ENCODE results near the gene ZNF548. TPM values are rescaled to one million over a fixed set of nuclear protein-coding genes. Genes with fewer than 3 reads are reported as not detected.

ZNF548 gene
- 10 to 100 TPM in 1 of 4 donors, 1 to 10 TPM in 3; 2.2 to 25.2 (median 4.3) TPM for polyA plus RNA-seq
- long read RNA-seq, donor 1, transcript ZNF548-201 (4 exons, 2,115 nt), result major isoform, 5 of 7 reads
- long read RNA-seq, donor 1, partial matches to known transcripts, result 0 of 7 reads
- long read RNA-seq, donor 1, other reads (novel, unspliced or antisense), result 0 of 7 reads
- long read RNA-seq, donor 2, partial matches to known transcripts, result 0 of 1 reads
- long read RNA-seq, donor 2, other reads (novel, unspliced or antisense), result 0 of 1 reads
- long read RNA-seq, donor 3, partial matches to known transcripts, result 0 of 1 reads
- long read RNA-seq, donor 3, other reads (novel, unspliced or antisense), result 0 of 1 reads
- long read RNA-seq, donor 4, result 0 reads
- long read RNA-seq, donor 5, partial matches to known transcripts, result 0 of 2 reads
- long read RNA-seq, donor 5, other reads (novel, unspliced or antisense), result 0 of 2 reads
- long read RNA-seq, donor 6, transcript ZNF548-201 (4 exons, 2,115 nt), result major isoform, 5 of 7 reads
- long read RNA-seq, donor 6, partial matches to known transcripts, result 0 of 7 reads
- long read RNA-seq, donor 6, other reads (novel, unspliced or antisense), result 0 of 7 reads
- long read RNA-seq, donor 7, partial matches to known transcripts, result 0 of 2 reads
- long read RNA-seq, donor 7, other reads (novel, unspliced or antisense), result 0 of 2 reads
- long read RNA-seq, donor 8, result 0 reads
- long read RNA-seq, donor 9, partial matches to known transcripts, result 0 of 1 reads
- long read RNA-seq, donor 9, other reads (novel, unspliced or antisense), result 0 of 1 reads
- long read RNA-seq, donor 10, transcript ZNF548-201 (4 exons, 2,115 nt), result major isoform, 5 of 6 reads
- long read RNA-seq, donor 10, partial matches to known transcripts, result 0 of 6 reads
- long read RNA-seq, donor 10, other reads (novel, unspliced or antisense), result 0 of 6 reads

GRCh38 chr19:57389730-57390598, at the start of gene ZNF548:
ZNF548 (plus strand) TSS chr19:57389854; CDS start chr19:57390100, 246 bp downstream.
- H3K27ac ChIP-seq (ENCODE audit: low read depth in 1 of 3, low read length in 2 of 3), result peak within 1 kb of the TSS; percentile 51 to 96 (median 90)
- no peaks in the 10 kb centered on the region for H3K27me3 ChIP-seq (ENCODE audit: control insufficient read depth in 3 of 3, insufficient read depth in 3 of 3, low read length in 3 of 3)
- peaks cover 0 to 18% of the 10 kb centered on the region in 2 donors for H3K9me3 ChIP-seq (ENCODE audit: control insufficient read depth in 2 of 2, insufficient read depth in 1 of 2, low read depth in 1 of 2, low read length in 1 of 2)
- H3K4me1 ChIP-seq (ENCODE audit: control insufficient read depth in 3 of 3, insufficient read depth in 2 of 3, low read depth in 1 of 3, low read length in 2 of 3), result peaks cover 0 to 4% (median 0%) of the 10 kb centered on the region in 3 donors
- DNase-seq (peak; percentile 96 to 99), FAIRE-seq (no peak)
- 1% methylated on average over 50 of the region's 50 CpGs for WGBS, 3 donors
- peaks cover 0 to 16% (median 5%) of the 10 kb centered on the region in 3 donors for H3K36me3 ChIP-seq (ENCODE audit: control insufficient read depth in 3 of 3, insufficient read depth in 2 of 3, low read depth in 1 of 3, low read length in 3 of 3)
- H3K4me3 ChIP-seq (ENCODE audit: low read depth in 1 of 3, low read length in 3 of 3), result peak within 1 kb of the TSS; percentile 61 to 89 (median 73)

- Histone ChIP-seq H3K27me3 (ENCODE audit: control insufficient read depth in 3 of 3, insufficient read depth in 3 of 3, low read length in 3 of 3) (peaks cover 0 to 5% (median 0%) of the 10 kb centered on the region in 3 donors), H3K4me3 (ENCODE audit: low read depth in 1 of 3, low read length in 3 of 3) (no peak overlapping the region), H3K27ac (ENCODE audit: low read depth in 1 of 3, low read length in 2 of 3) (no peak overlapping the region), H3K36me3 (ENCODE audit: control insufficient read depth in 3 of 3, insufficient read depth in 2 of 3, low read depth in 1 of 3, low read length in 3 of 3) (no peaks in the 10 kb centered on the region), H3K9me3 (ENCODE audit: control insufficient read depth in 2 of 2, insufficient read depth in 1 of 2, low read depth in 1 of 2, low read length in 1 of 2) (no peaks in the 10 kb centered on the region), H3K4me1 (ENCODE audit: control insufficient read depth in 3 of 3, insufficient read depth in 2 of 3, low read depth in 1 of 3, low read length in 2 of 3) (no peaks in the 10 kb centered on the region)
- no peak for DNase-seq
- WGBS, 3 donors, result 72 to 80% (median 73%) methylated on average over 6 of the region's 6 CpGs
- no peak for FAIRE-seq
Observed at GRCh38 chr19:57342582-57342981, 47.1 kb upstream of the ZNF548 start.

GRCh38 chr19:57348136-57348535, 41.5 kb upstream of the ZNF548 start:
- no peak for DNase-seq
- 65 to 69% (median 68%) methylated on average over 3 of the region's 3 CpGs for WGBS, 3 donors
- peaks cover 0 to 5% (median 0%) of the 10 kb centered on the region in 3 donors for H3K27me3 ChIP-seq (ENCODE audit: control insufficient read depth in 3 of 3, insufficient read depth in 3 of 3, low read length in 3 of 3)
- no peaks in the 10 kb centered on the region for H3K9me3 ChIP-seq (ENCODE audit: control insufficient read depth in 2 of 2, insufficient read depth in 1 of 2, low read depth in 1 of 2, low read length in 1 of 2)
- H3K4me3 ChIP-seq (ENCODE audit: low read depth in 1 of 3, low read length in 3 of 3), result no peak overlapping the region
- FAIRE-seq, result no peak
- H3K36me3 ChIP-seq (ENCODE audit: control insufficient read depth in 3 of 3, insufficient read depth in 2 of 3, low read depth in 1 of 3, low read length in 3 of 3), result peaks cover 0 to 2% (median 0%) of the 10 kb centered on the region in 3 donors
- peaks cover 2 to 10% (median 3%) of the 10 kb centered on the region in 3 donors for H3K4me1 ChIP-seq (ENCODE audit: control insufficient read depth in 3 of 3, insufficient read depth in 2 of 3, low read depth in 1 of 3, low read length in 2 of 3)
- no peak overlapping the region for H3K27ac ChIP-seq (ENCODE audit: low read depth in 1 of 3, low read length in 2 of 3)

GRCh38 chr19:57350877-57351805, 38.5 kb upstream of the ZNF548 start, which contains the start of gene ZNF304:
ZNF304 (plus strand) TSS chr19:57351271; CDS start chr19:57351665, 394 bp downstream.
- 2 to 5% (median 4%) methylated on average over 57 of the region's 57 CpGs for WGBS, 3 donors
- Histone ChIP-seq H3K4me1 (ENCODE audit: control insufficient read depth in 3 of 3, insufficient read depth in 2 of 3, low read depth in 1 of 3, low read length in 2 of 3) (peaks cover 2 to 10% (median 3%) of the 10 kb centered on the region in 3 donors), H3K36me3 (ENCODE audit: control insufficient read depth in 3 of 3, insufficient read depth in 2 of 3, low read depth in 1 of 3, low read length in 3 of 3) (peaks cover 6 to 29% (median 18%) of the 10 kb centered on the region in 3 donors), H3K4me3 (ENCODE audit: low read depth in 1 of 3, low read length in 3 of 3) (peak within 1 kb of the TSS; percentile 66 to 100 (median 74)), H3K9me3 (ENCODE audit: control insufficient read depth in 2 of 2, insufficient read depth in 1 of 2, low read depth in 1 of 2, low read length in 1 of 2) (no peaks in the 10 kb centered on the region), H3K27me3 (ENCODE audit: control insufficient read depth in 3 of 3, insufficient read depth in 3 of 3, low read length in 3 of 3) (peaks cover 0 to 3% (median 0%) of the 10 kb centered on the region in 3 donors), H3K27ac (ENCODE audit: low read depth in 1 of 3, low read length in 2 of 3) (peak within 1 kb of the TSS; percentile 8 to 87 (median 84))
- DNase-seq (peak; percentile 95 to 97), FAIRE-seq (no peak)

DNA sequence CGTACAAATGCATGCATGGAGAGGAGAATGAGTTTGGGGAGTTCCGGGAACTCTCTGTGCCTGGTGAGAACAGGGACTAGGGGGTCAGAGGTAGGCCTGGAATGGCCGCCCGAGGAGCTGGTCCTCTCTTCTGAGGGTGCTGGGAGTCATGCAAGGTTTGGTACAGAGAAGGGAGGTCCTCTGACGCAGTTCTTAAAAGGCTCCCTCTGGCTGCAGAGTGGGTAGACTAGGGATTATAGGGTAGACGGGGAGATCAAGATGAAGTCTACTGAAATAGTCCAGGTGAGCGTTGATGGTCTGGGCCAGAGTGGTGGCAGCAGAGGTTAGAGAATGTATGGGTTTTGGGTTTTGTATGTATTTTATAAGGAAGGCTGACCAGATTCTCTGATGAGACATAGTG, 37.8 kb upstream of the ZNF548 start:
- Histone ChIP-seq H3K27me3 (ENCODE audit: control insufficient read depth in 3 of 3, insufficient read depth in 3 of 3, low read length in 3 of 3) (peaks cover 0 to 1% (median 0%) of the 10 kb centered on the region in 3 donors), H3K4me1 (ENCODE audit: control insufficient read depth in 3 of 3, insufficient read depth in 2 of 3, low read depth in 1 of 3, low read length in 2 of 3) (peaks cover 2 to 10% (median 3%) of the 10 kb centered on the region in 3 donors), H3K9me3 (ENCODE audit: control insufficient read depth in 2 of 2, insufficient read depth in 1 of 2, low read depth in 1 of 2, low read length in 1 of 2) (no peaks in the 10 kb centered on the region), H3K27ac (ENCODE audit: low read depth in 1 of 3, low read length in 2 of 3) (peak overlapping the region in 1 of 3 donors; percentile 84), H3K4me3 (ENCODE audit: low read depth in 1 of 3, low read length in 3 of 3) (peak overlapping the region in 2 of 3 donors; percentile 66 to 100), H3K36me3 (ENCODE audit: control insufficient read depth in 3 of 3, insufficient read depth in 2 of 3, low read depth in 1 of 3, low read length in 3 of 3) (peaks cover 6 to 34% (median 25%) of the 10 kb centered on the region in 3 donors)
- FAIRE-seq (no peak), DNase-seq (no peak)
- WGBS, 3 donors, result 24 to 32% (median 25%) methylated on average over 7 of the region's 7 CpGs

- peaks cover 6 to 41% (median 29%) of the 10 kb centered on the region in 3 donors for H3K36me3 ChIP-seq (ENCODE audit: control insufficient read depth in 3 of 3, insufficient read depth in 2 of 3, low read depth in 1 of 3, low read length in 3 of 3)
- FAIRE-seq (no peak), DNase-seq (no peak)
- no peak overlapping the region for H3K27ac ChIP-seq (ENCODE audit: low read depth in 1 of 3, low read length in 2 of 3)
- H3K9me3 ChIP-seq (ENCODE audit: control insufficient read depth in 2 of 2, insufficient read depth in 1 of 2, low read depth in 1 of 2, low read length in 1 of 2), result peaks cover 0 to 2% of the 10 kb centered on the region in 2 donors
- 83 to 96% (median 91%) methylated on average over 4 of the region's 4 CpGs for WGBS, 3 donors
- peaks cover 2 to 10% (median 3%) of the 10 kb centered on the region in 3 donors for H3K4me1 ChIP-seq (ENCODE audit: control insufficient read depth in 3 of 3, insufficient read depth in 2 of 3, low read depth in 1 of 3, low read length in 2 of 3)
- H3K4me3 ChIP-seq (ENCODE audit: low read depth in 1 of 3, low read length in 3 of 3), result no peak overlapping the region
- no peaks in the 10 kb centered on the region for H3K27me3 ChIP-seq (ENCODE audit: control insufficient read depth in 3 of 3, insufficient read depth in 3 of 3, low read length in 3 of 3)
Observed at GRCh38 chr19:57355916-57356315, 33.7 kb upstream of the ZNF548 start.

DNA sequence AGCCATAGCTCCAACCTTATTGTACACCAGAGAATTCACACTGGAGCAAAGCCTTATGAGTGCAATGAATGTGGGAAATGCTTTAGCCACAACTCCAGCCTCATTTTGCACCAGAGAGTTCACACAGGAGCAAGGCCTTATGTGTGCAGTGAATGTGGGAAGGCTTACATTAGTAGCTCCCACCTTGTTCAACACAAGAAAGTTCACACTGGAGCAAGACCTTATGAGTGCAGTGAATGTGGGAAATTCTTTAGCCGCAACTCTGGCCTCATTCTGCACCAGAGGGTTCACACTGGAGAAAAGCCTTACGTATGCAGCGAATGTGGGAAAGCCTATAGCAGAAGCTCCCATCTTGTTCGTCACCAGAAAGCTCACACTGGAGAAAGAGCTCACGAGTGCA, 32.2 kb upstream of the ZNF548 start:
- no peaks in the 10 kb centered on the region for H3K27me3 ChIP-seq (ENCODE audit: control insufficient read depth in 3 of 3, insufficient read depth in 3 of 3, low read length in 3 of 3)
- DNase-seq (no peak), FAIRE-seq (no peak)
- no peak overlapping the region for H3K4me3 ChIP-seq (ENCODE audit: low read depth in 1 of 3, low read length in 3 of 3)
- H3K36me3 ChIP-seq (ENCODE audit: control insufficient read depth in 3 of 3, insufficient read depth in 2 of 3, low read depth in 1 of 3, low read length in 3 of 3), result peaks cover 6 to 41% (median 29%) of the 10 kb centered on the region in 3 donors
- 94 to 96% (median 96%) methylated on average over 5 of the region's 5 CpGs for WGBS, 3 donors
- peaks cover 0 to 2% of the 10 kb centered on the region in 2 donors for H3K9me3 ChIP-seq (ENCODE audit: control insufficient read depth in 2 of 2, insufficient read depth in 1 of 2, low read depth in 1 of 2, low read length in 1 of 2)
- H3K27ac ChIP-seq (ENCODE audit: low read depth in 1 of 3, low read length in 2 of 3), result no peak overlapping the region
- H3K4me1 ChIP-seq (ENCODE audit: control insufficient read depth in 3 of 3, insufficient read depth in 2 of 3, low read depth in 1 of 3, low read length in 2 of 3), result peaks cover 0 to 3% (median under 1%) of the 10 kb centered on the region in 3 donors

Data from small intestine (tissue), 16 donors.